Activated CD4-positive, alpha-beta T cell treated with anti-CD3 and anti-CD28 coated beads for 36 hours (primary cell): ENCODE data around the gene CALR. TPM values are rescaled to one million over a fixed set of nuclear protein-coding genes. Genes with fewer than 3 reads are reported as not detected.
"Not testable (repeated sequence)": the region's sequence is repeated elsewhere in the genome, so short reads cannot be mapped to it uniquely, and the experiment has no call there.

Experiments used
- ATAC-seq: fragments of 200-7000 bp; cut with Tn5 transposase; one replicate; pipeline ENCODE4 v1.10.0; 2021; ENCODE audit warnings: mild to moderate bottlenecking, moderate library complexity
- CTCF ChIA-PET: fragments of 350-600 bp; sonication (Branson Sonifier 250); formaldehyde crosslinking; loops from one replicate; lab custom pipeline; 2021; ENCODE audit warnings: antibody characterized with exemption; lab: Charles Lee
- POLR2A ChIA-PET: fragments of 350-600 bp; sonication (Branson Sonifier 250); formaldehyde crosslinking; loops from one replicate; lab custom pipeline; 2021; ENCODE audit warnings: antibody characterized with exemption, inconsistent platforms; lab: Charles Lee
- DNase-seq: peaks from one replicate; pipeline ENCODE4 v3.0.0-alpha.2; 2020
- H3K27ac Mint-ChIP-seq: one replicate; pipeline ENCODE4 v1.8.0; 2021; ENCODE audit warnings: mixed read lengths
- H3K27me3 Mint-ChIP-seq: one replicate; pipeline ENCODE4 v1.8.0; 2021; ENCODE audit warnings: mixed read lengths
- H3K36me3 Mint-ChIP-seq: one replicate; pipeline ENCODE4 v1.8.0; 2021; ENCODE audit warnings: low read depth, mixed read lengths
- H3K4me1 Mint-ChIP-seq: one replicate; pipeline ENCODE4 v1.8.0; 2021; ENCODE audit warnings: mixed read lengths
- H3K4me3 Mint-ChIP-seq: one replicate; pipeline ENCODE4 v1.8.0; 2021; ENCODE audit warnings: mild to moderate bottlenecking, moderate library complexity, mixed read lengths
- H3K9me3 Mint-ChIP-seq: one replicate; pipeline ENCODE4 v1.8.0; 2021; ENCODE audit warnings: low read depth, mixed read lengths
- intact Hi-C, 2 experiments: fragments of 100-400 bp; cut with DNase I in 1 of 2; cut with micrococcal nuclease in 1 of 2; formaldehyde crosslinking; loops; one replicate each; pipeline versions ENCODE4 v1.14.2 to v1.15.1; 2022 to 2024; cut with DNase I, micrococcal nuclease
- total RNA-seq, 2 experiments: library from RNA; stranded (reverse); gene quantifications; one replicate each; pipeline ENCODE4 v1.2.3, GENCODE V29; 2021

Gene CALR
- total RNA-seq, 2 experiments from 2014 or later: 557 to 569 TPM

- Mint-ChIP-seq H3K9me3 (no peaks in the 10 kb centered on the region), H3K27ac (no peak overlapping the region), H3K27me3 (no peaks in the 10 kb centered on the region), H3K4me1 (peaks cover 20% of the 10 kb centered on the region), H3K4me3 (no peak overlapping the region), H3K36me3 (no peaks in the 10 kb centered on the region)
- ATAC-seq (no peak), DNase-seq (no peak)
- intact Hi-C loops: no loop called here
- POLR2A ChIA-PET: interaction anchor here (0.7 to 1.6 kb wide), 2 partner anchors 22 to 163 kb away, joined by 6 to 7 read pairs; partner anchors contain the start of gene GCDH
- CTCF ChIA-PET: interaction anchor here (0.7 to 1.7 kb wide), 8 partner anchors 17 to 64 kb away, joined by 3 to 8 read pairs (median 4); partner anchors contain the start of gene FARSA
Observed at GRCh38 chr19:12913011-12913561, 25.3 kb upstream of the CALR start.

GRCh38 chr19:12913851-12914690 lies 24.3 kb upstream of the CALR start:
- ChIA-PET POLR2A (interaction anchor here (1.6 kb wide), 1 partner anchor 23 kb away, joined by 7 read pairs; the partner anchor contains the start of gene GCDH), CTCF (interaction anchor here (0.6 to 1.7 kb wide), 6 partner anchors 19 to 148 kb away, joined by 3 to 8 read pairs (median 4); partner anchors contain the start of gene FARSA)
- peak overlapping the region; percentile 36 for H3K4me3 Mint-ChIP-seq
- peak overlapping the region; percentile 94 for H3K27ac Mint-ChIP-seq
- peaks cover 26% of the 10 kb centered on the region for H3K4me1 Mint-ChIP-seq
- intact Hi-C loops: no loop called here
- no peaks in the 10 kb centered on the region for H3K9me3 Mint-ChIP-seq
- DNase-seq (peak; percentile 70), ATAC-seq (peak; percentile 81)
- H3K36me3 Mint-ChIP-seq: peaks cover 3% of the 10 kb centered on the region
- H3K27me3 Mint-ChIP-seq: no peaks in the 10 kb centered on the region

DNA sequence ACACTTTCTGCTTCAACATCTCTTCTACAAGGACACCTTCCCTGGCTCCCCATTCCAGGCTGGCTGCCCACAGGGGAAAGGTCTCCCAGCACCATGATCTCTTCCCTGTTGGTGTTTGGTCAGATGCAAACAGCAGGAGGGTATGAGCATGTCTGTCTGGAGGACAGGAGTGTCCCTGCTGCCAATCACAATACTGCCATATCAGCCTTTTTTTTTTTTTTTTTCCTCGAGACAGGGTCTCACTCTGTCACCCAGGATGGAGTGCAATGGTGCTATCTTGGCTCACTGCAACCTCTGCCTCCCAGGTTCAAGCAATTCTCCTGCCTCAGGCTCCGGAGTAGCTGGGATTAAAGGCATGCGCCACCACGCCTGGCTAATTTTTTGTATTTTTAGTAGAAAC lies 22.5 kb upstream of the CALR start:
- H3K9me3 Mint-ChIP-seq, H3K27me3 Mint-ChIP-seq, ATAC-seq, DNase-seq, intact Hi-C loops, H3K4me3 Mint-ChIP-seq, H3K36me3 Mint-ChIP-seq, H3K27ac Mint-ChIP-seq: not testable (repeated sequence)
- POLR2A ChIA-PET: interaction anchor here (0.6 kb wide), 1 partner anchor 362 kb away, joined by 3 read pairs; no protein-coding TSS in a partner anchor
- CTCF ChIA-PET: interaction anchor here (0.6 kb wide), 1 partner anchor 439 kb away, joined by 3 read pairs; no protein-coding TSS in a partner anchor
- peaks cover 33% of the 10 kb centered on the region for H3K4me1 Mint-ChIP-seq

GRCh38 chr19:12918253-12918652 lies 20.2 kb upstream of the CALR start:
- peak overlapping the region; percentile 64 for H3K4me3 Mint-ChIP-seq
- H3K27ac Mint-ChIP-seq: peak overlapping the region; percentile 82
- POLR2A ChIA-PET: no interaction called here
- peaks cover 20% of the 10 kb centered on the region for H3K36me3 Mint-ChIP-seq
- DNase-seq (no peak), ATAC-seq (no peak)
- H3K9me3 Mint-ChIP-seq: no peaks in the 10 kb centered on the region
- H3K4me1 Mint-ChIP-seq: peaks cover 31% of the 10 kb centered on the region
- intact Hi-C loops: loop anchor here in 1 of 2 experiments (2.0 kb wide), 1 partner anchor 39 kb away; the partner anchor contains the start of gene GADD45GIP1
- CTCF ChIA-PET: interaction anchor here (0.7 to 1.5 kb wide), 2 partner anchors 84 to 150 kb away, joined by 3 to 4 read pairs; partner anchors contain the start of gene RTBDN
- no peaks in the 10 kb centered on the region for H3K27me3 Mint-ChIP-seq

DNA sequence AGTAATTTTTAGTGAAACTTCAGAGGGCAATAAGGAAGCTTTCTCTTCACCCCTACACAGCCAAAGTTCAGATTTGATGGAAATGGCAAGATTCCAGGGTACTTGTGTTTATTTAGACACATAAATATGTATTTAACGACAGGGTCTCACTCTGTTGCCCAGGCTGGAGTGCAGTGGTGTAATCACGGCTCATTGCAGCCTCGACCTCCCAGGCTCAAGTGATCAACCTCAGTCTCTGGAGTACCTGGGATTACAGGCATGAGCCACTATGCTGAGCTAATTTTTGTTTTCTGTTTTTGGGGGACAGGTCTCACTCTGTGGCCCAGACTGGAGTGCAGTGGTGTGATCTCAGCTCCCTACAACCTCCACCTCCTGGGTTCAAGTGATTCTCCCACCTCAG lies 17.4 kb upstream of the CALR start:
- intact Hi-C loops: no loop called here
- peak overlapping the region; percentile 17 for H3K27ac Mint-ChIP-seq
- H3K4me3 Mint-ChIP-seq: no peak overlapping the region

DNA sequence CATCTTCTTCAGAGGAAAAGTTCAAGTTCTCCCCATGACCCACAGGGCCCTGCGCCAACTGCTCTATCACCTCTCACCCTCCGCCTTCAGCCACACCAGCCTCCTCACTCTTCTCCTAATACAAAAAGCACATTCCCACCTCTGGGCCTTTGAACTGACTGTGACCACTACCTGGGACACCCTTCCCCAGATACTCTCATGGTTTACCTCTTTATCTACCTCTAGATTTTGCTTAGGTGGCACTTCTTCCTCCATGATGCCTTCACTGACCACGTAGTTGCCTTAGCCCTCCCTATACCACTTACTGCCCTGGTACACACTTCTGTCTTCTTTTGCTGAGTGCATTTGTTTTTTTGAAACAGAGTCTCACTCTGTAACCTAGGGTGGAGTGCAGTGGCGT lies 15.4 kb upstream of the CALR start:
- DNase-seq (no peak), ATAC-seq (no peak)
- no peaks in the 10 kb centered on the region for H3K9me3 Mint-ChIP-seq
- H3K4me3 Mint-ChIP-seq: no peak overlapping the region
- intact Hi-C loops: no loop called here
- CTCF ChIA-PET: no interaction called here
- peaks cover 49% of the 10 kb centered on the region for H3K36me3 Mint-ChIP-seq
- no peaks in the 10 kb centered on the region for H3K27me3 Mint-ChIP-seq
- no peak overlapping the region for H3K27ac Mint-ChIP-seq
- POLR2A ChIA-PET: no interaction called here
- H3K4me1 Mint-ChIP-seq: peaks cover 13% of the 10 kb centered on the region

More for the DNA sequence above, 17.4 kb upstream of the CALR start:
- H3K9me3 Mint-ChIP-seq: no peaks in the 10 kb centered on the region
- DNase-seq: no peak
- ATAC-seq: no peak
- CTCF ChIA-PET: interaction anchor here (0.6 to 1.4 kb wide), 5 partner anchors 11 to 56 kb away, joined by 3 to 4 read pairs (median 3); no protein-coding TSS in a partner anchor
- POLR2A ChIA-PET: interaction anchor here (0.6 to 0.9 kb wide), 2 partner anchors 75 to 198 kb away, joined by 4 to 5 read pairs; no protein-coding TSS in a partner anchor
- H3K27me3 Mint-ChIP-seq: no peaks in the 10 kb centered on the region
- peaks cover 38% of the 10 kb centered on the region for H3K36me3 Mint-ChIP-seq
- peaks cover 13% of the 10 kb centered on the region for H3K4me1 Mint-ChIP-seq

GRCh38 chr19:12924621-12925310 lies 13.6 kb upstream of the CALR start:
- intact Hi-C loops: no loop called here
- Mint-ChIP-seq H3K4me1 (peaks cover 2% of the 10 kb centered on the region), H3K4me3 (no peak overlapping the region), H3K9me3 (no peaks in the 10 kb centered on the region), H3K27me3 (no peaks in the 10 kb centered on the region), H3K27ac (no peak overlapping the region), H3K36me3 (peaks cover 57% of the 10 kb centered on the region)
- ATAC-seq (no peak), DNase-seq (no peak)
- ChIA-PET POLR2A (no interaction called here), CTCF (no interaction called here)

DNA sequence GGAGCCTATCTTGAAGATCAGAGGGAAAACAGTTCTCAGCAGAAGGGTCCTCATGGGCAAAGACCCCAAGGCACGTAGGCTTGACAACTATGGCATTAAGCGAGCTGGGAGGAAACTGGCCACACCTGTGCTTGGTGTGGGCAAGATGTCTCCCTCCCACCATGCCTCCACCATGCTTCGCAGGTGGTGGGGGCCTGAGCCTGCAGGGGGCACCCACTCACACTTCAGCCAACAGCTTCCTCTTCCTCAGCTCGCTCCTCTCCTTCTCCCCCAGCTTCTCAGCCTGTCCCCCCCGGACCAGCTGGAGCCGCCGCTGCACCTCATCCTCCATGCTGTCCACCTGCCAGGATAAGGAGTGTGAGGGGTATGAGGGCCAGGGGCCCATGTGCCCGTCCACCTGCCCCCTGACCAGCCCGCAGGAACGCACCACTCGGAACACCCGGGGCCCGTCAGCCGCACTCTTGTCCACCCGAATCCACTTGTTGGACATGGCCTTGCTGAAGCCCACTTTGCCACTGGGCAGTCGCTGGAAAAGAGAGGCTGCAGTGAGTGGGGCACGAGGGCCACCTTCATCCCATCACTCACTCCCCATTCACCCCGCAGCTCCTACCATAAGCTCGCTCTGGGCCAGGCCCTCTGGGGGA lies 8.3 kb upstream of the CALR start:
- H3K4me3 Mint-ChIP-seq: no peak overlapping the region
- POLR2A ChIA-PET: no interaction called here
- no peaks in the 10 kb centered on the region for H3K9me3 Mint-ChIP-seq
- peaks cover 22% of the 10 kb centered on the region for H3K4me1 Mint-ChIP-seq
- peaks cover 54% of the 10 kb centered on the region for H3K36me3 Mint-ChIP-seq
- H3K27ac Mint-ChIP-seq: no peak overlapping the region
- intact Hi-C loops: loop anchor here in 1 of 2 experiments (10.0 kb wide), 1 partner anchor 1075 kb away; the partner anchor contains the start of gene RFX1
- DNase-seq: no peak
- ATAC-seq: no peak
- no peaks in the 10 kb centered on the region for H3K27me3 Mint-ChIP-seq
- CTCF ChIA-PET: interaction anchor here (0.6 to 0.9 kb wide), 3 partner anchors 17 to 39 kb away, joined by 3 to 5 read pairs (median 4); partner anchors contain the start of gene GCDH

GRCh38 chr19:12932392-12933286 lies 5.8 kb upstream of the CALR start:
- DNase-seq: peak; percentile 3
- H3K4me3 Mint-ChIP-seq: peak overlapping the region; percentile 99
- POLR2A ChIA-PET: interaction anchor here (1.0 to 1.3 kb wide), 3 partner anchors 41 to 48 kb away, joined by 3 to 4 read pairs (median 3); partner anchors contain the start of gene GCDH
- no peak for ATAC-seq
- intact Hi-C loops: loop anchor here (1.0 to 10.0 kb wide), 9 partner anchors 13 to 1072 kb away; partner anchors contain the start of genes SYCE2 (in 2 of the 2), DHPS (in 1 of the 2), GADD45GIP1 (in 1 of the 2) and GCDH (in 1 of the 2)
- CTCF ChIA-PET: interaction anchor here (1.0 to 1.7 kb wide), 5 partner anchors 12 to 33 kb away, joined by 3 to 4 read pairs (median 4); no protein-coding TSS in a partner anchor
- H3K36me3 Mint-ChIP-seq: peaks cover 39% of the 10 kb centered on the region
- H3K9me3 Mint-ChIP-seq: no peaks in the 10 kb centered on the region
- peak overlapping the region; percentile 94 for H3K27ac Mint-ChIP-seq
- no peaks in the 10 kb centered on the region for H3K27me3 Mint-ChIP-seq
- H3K4me1 Mint-ChIP-seq: peaks cover 35% of the 10 kb centered on the region
